K562 (cell line): Measurements from ENCODE around the gene GLB1L3. TPM values are rescaled to one million over a fixed set of nuclear protein-coding genes. Genes with fewer than 3 reads are reported as not detected.

Source experiments
- ATAC-seq: fragments of 200-7000 bp; cut with Tn5 transposase; 3 replicates; pipeline ENCODE4 v1.9.1; 2020; ENCODE audit warnings: moderate library complexity
- BruUV-seq: library from RNA; stranded (reverse); fragments of 400-500 nt; replicated peaks from 2 replicates; lab custom pipeline; 2021; lab: Mats Ljungman, UMichigan
- CTCF ChIA-PET: fragments of 300-600 bp; formaldehyde crosslinking; extraction: SDS; loops from one replicate; lab custom pipeline; 2021; ENCODE audit warnings: low intra/inter-chr PET ratio; lab: Yijun Ruan, JAX
- POLR2A ChIA-PET: fragments of 300-600, 350-650 bp; sonication (Branson Sonifier 250); formaldehyde crosslinking; extraction: SDS; loops from one replicate; lab custom pipeline; 2021; ENCODE audit warnings: antibody characterized with exemption, inconsistent platforms; lab: Yijun Ruan, JAX
- DNase-seq, 4 experiments: peaks; one replicate each; pipeline versions ENCODE4 v3.0.0 to v3.0.0-alpha.2; 2011 to 2018; ENCODE audit warnings: low spot score in 3 of 4, mixed read lengths in 3 of 4; ENCODE audit errors: extremely low read depth in 1 of 4
- FAIRE-seq: peaks from 2 replicates; lab custom pipeline; 2011; peaks lifted over from hg19 to GRCh38; lab: Jason Lieb, UNC
- H2AFZ ChIP-seq: 2 replicates; pipeline ENCODE4 v1.6.0; 2011; ENCODE audit warnings: low read depth, low read length, control low read depth, inconsistent platforms
- H3K27ac ChIP-seq: fragments of 200-600 bp; 3 replicates; pipeline ENCODE4 v1.8.0; 2011; ENCODE audit warnings: low read depth, mild to moderate bottlenecking, control low read depth, inconsistent platforms, low read length, moderate library complexity, mixed read lengths; ENCODE audit errors: extremely low read depth
- H3K27me3 ChIP-seq, 2 experiments: fragments of 300-600 bp in 1 of 2; 2 replicates in 1 of 2; 3 replicates in 1 of 2; pipeline versions ENCODE4 v1.6.0 to v1.8.0; 2011; ENCODE audit warnings: inconsistent platforms in 2 of 2, low read length in 2 of 2, mild to moderate bottlenecking in 1 of 2, mixed read lengths in 1 of 2, moderate library complexity in 1 of 2; ENCODE audit not compliant: control insufficient read depth in 2 of 2, insufficient read depth in 2 of 2
- H3K36me3 ChIP-seq: fragments of 300-600 bp; 3 replicates; pipeline ENCODE4 v1.8.0; 2011; ENCODE audit warnings: mild to moderate bottlenecking, low read length, inconsistent platforms; ENCODE audit not compliant: control insufficient read depth, insufficient read depth
- H3K4me1 ChIP-seq, 2 experiments: fragments of 200-600 bp in 1 of 2; replicated peaks in 1 of 2; 2 replicates in 1 of 2; 3 replicates in 1 of 2; pipeline versions ENCODE4 v1.5.1 to v1.8.0; 2011; ENCODE audit warnings: inconsistent platforms in 2 of 2, low read length in 2 of 2, mild to moderate bottlenecking in 1 of 2, mixed read lengths in 1 of 2, moderate library complexity in 1 of 2; ENCODE audit not compliant: control insufficient read depth in 2 of 2, insufficient read depth in 2 of 2
- H3K4me2 ChIP-seq: 2 replicates; pipeline ENCODE4 v1.6.1; 2011; ENCODE audit warnings: low read length, control low read depth, inconsistent platforms, mixed read lengths; ENCODE audit not compliant: insufficient read depth
- H3K4me3 ChIP-seq: fragments of 200-600 bp; sonication (generic), shearing (Covaris generic); 2 replicates; pipeline ENCODE4 v1.5.1; 2016; ENCODE audit warnings: control low read depth, inconsistent platforms
- H3K79me2 ChIP-seq: fragments of 200-600 bp; 3 replicates; pipeline ENCODE4 v1.8.0; 2011; ENCODE audit warnings: low read length, inconsistent platforms; ENCODE audit not compliant: control insufficient read depth, insufficient read depth
- H3K9ac ChIP-seq, 2 experiments: 2 replicates each; pipeline versions ENCODE4 v1.6.0 to v1.6.1; 2011; ENCODE audit warnings: low read depth in 2 of 2, low read length in 2 of 2, control low read depth in 1 of 2, inconsistent platforms in 1 of 2, mild to moderate bottlenecking in 1 of 2, mixed read lengths in 1 of 2; ENCODE audit not compliant: insufficient read depth in 1 of 2
- H3K9me1 ChIP-seq: one replicate; pipeline ENCODE4 v1.6.0; 2011; ENCODE audit warnings: inconsistent platforms, mild to moderate bottlenecking, low read length, moderate library complexity; ENCODE audit not compliant: control insufficient read depth, insufficient read depth
- H3K9me3 ChIP-seq: replicated peaks from 2 replicates; pipeline ENCODE4 v1.5.1; 2011; ENCODE audit warnings: low read depth, low read length, inconsistent platforms; ENCODE audit not compliant: control insufficient read depth, insufficient read depth
- H4K20me1 ChIP-seq: replicated peaks from 2 replicates; pipeline ENCODE4 v1.6.1; 2011; ENCODE audit warnings: low read length, inconsistent platforms, mixed read lengths; ENCODE audit not compliant: control insufficient read depth, insufficient read depth
- BCL6 ChIP-seq: fragments of 250-450 bp; sonication (Bioruptor Pico); IDR thresholded peaks from 2 replicates; pipeline ENCODE4 v1.4.0; 2020
- MTA1 ChIP-seq: fragments of 450-650 bp; IDR thresholded peaks from 2 replicates; pipeline ENCODE4 v1.6.1; 2017; ENCODE audit warnings: borderline replicate concordance
- PML ChIP-seq: IDR thresholded peaks from 2 replicates; pipeline ENCODE4 v1.6.1; 2012; ENCODE audit warnings: low read length, inconsistent platforms
- RBBP5 ChIP-seq: fragments of 200-600 bp; sonication (generic); IDR thresholded peaks from 2 replicates; pipeline ENCODE4 v1.6.1; 2012; ENCODE audit warnings: borderline replicate concordance, mild to moderate bottlenecking, low read length, control low read depth, inconsistent platforms; ENCODE audit not compliant: insufficient read depth, poor library complexity, severe bottlenecking
- SIN3B ChIP-seq: fragments of 450-650 bp; IDR thresholded peaks from 2 replicates; pipeline ENCODE4 v1.6.1; 2017; ENCODE audit warnings: low read depth, mild to moderate bottlenecking, moderate library complexity
- SMARCA4 ChIP-seq: fragments of 450-650 bp; IDR thresholded peaks from 2 replicates; pipeline ENCODE4 v1.6.1; 2016
- TAL1 ChIP-seq: fragments of 450-650 bp; IDR thresholded peaks from 2 replicates; pipeline ENCODE4 v1.6.1; 2016; ENCODE audit warnings: mild to moderate bottlenecking
- ZNF143 ChIP-seq: sonication (generic); formaldehyde crosslinking; IDR thresholded peaks from 2 replicates; pipeline ENCODE4 v1.9.0; 2022; ENCODE audit warnings: mild to moderate bottlenecking, missing genetic modification reagents
- ZNF165 ChIP-seq: fragments of 250-450 bp; sonication (Bioruptor Pico); IDR thresholded peaks from 2 replicates; pipeline ENCODE4 v1.4.0; 2020; ENCODE audit warnings: borderline replicate concordance
- WGBS: fragments of 100-300 bp; shearing (Covaris generic); methylation state at CpG from one replicate; pipeline ENCODE4 v1.1.6; 2016; ENCODE audit warnings: low coverage, mixed read lengths; ENCODE audit not compliant: insufficient coverage; ENCODE audit errors: missing lambda C conversion rate; 5-methylcytosine and 5-hydroxymethylcytosine counted together
- in situ Hi-C: fragments of 300-500 bp; cut with MboI; formaldehyde crosslinking; loops from 4 replicates; pipeline ENCODE4 v1.15.0; 2018; ENCODE audit warnings: inconsistent platforms, mixed read lengths
- intact Hi-C: fragments of 100-400 bp; cut with micrococcal nuclease; formaldehyde crosslinking; loops from 2 replicates; pipeline ENCODE4 v1.14.2; 2022
- polyA plus RNA-seq, 8 experiments: library from polyadenylated mRNA; depleted of rRNA in 4 of 8; stranded (reverse) in 5 of 8; unstranded in 3 of 8; fragments of >200 nt; fragmentation: Nextera tagmentation in 2 of 8; fragmentation: Illumina TruSeq in 1 of 8; extraction: Ambion mirVana in 2 of 8; extraction: Trizol in 1 of 8; gene quantifications; 2 replicates each; pipeline versions ENCODE4 v1.2.1 to v1.2.3, GENCODE V29; 2011 to 2014; ENCODE audit warnings: inconsistent platforms in 1 of 8, missing spikeins in 1 of 8
- total RNA-seq, 7 experiments: library from RNA; depleted of rRNA in 6 of 7; stranded (reverse); fragments of >200 nt in 6 of 7; fragmentation: Illumina TruSeq in 2 of 7; extraction: Trizol in 2 of 7; gene quantifications; 2 replicates each; pipeline versions ENCODE4 v1.2.1 to v1.2.3, GENCODE V29; 2011 to 2021; ENCODE audit warnings: low replicate concordance in 1 of 7
- TF ChIP-seq, protein P1 (sequence below): fragments of 450-650 bp; formaldehyde crosslinking; IDR thresholded peaks from 2 replicates; pipeline ENCODE4 v1.4.0; 2022; ENCODE audit warnings: missing genetic modification characterization
- TF ChIP-seq, protein P2 (sequence below), 2 experiments: fragments of 450-650 bp in 1 of 2; sonication (generic) in 1 of 2; formaldehyde crosslinking; conservative IDR thresholded peaks; 2 replicates each; pipeline versions ENCODE4 v1.4.0 to v1.8.1; 2020 to 2022; ENCODE audit warnings: mild to moderate bottlenecking in 1 of 2, missing genetic modification reagents in 1 of 2
- TF ChIP-seq, protein P3 (sequence below): fragments of 200-800 bp; sonication (Bioruptor generic); IDR thresholded peaks from 2 replicates; pipeline ENCODE4 v1.6.1; 2016; ENCODE audit warnings: missing genetic modification characterization, missing compliant biosample characterization

Gene GLB1L3
- total and polyA plus RNA-seq, 9 of the 15 experiments (the other 6 are each of a cell fraction or from before 2014, with no cell fraction given): 0.18 to 3.3 (median 0.49) TPM

- FAIRE-seq (no peak), ATAC-seq (no peak; the same call in 2 of the 3 replicates), DNase-seq (no peak)
- Histone ChIP-seq H4K20me1 (no peaks in the 10 kb centered on the region; the same call in 1 of the 2 replicates), H3K36me3 (no peaks in the 10 kb centered on the region), H3K4me3 (no peak overlapping the region), H3K9ac (no peak overlapping the region), H3K27ac (no peak overlapping the region), H2AFZ (no peak overlapping the region), H3K79me2 (no peaks in the 10 kb centered on the region), H3K4me2 (no peak overlapping the region), H3K27me3 (peaks cover 18 to 28% of the 10 kb centered on the region in 2 experiments), H3K9me1 (no peaks in the 10 kb centered on the region), H3K4me1 (peaks cover 5 to 8% of the 10 kb centered on the region in 2 experiments; a peak in 3 of 5 replicates), H3K9me3 (no peaks in the 10 kb centered on the region)
- 12% methylated on average over 18 of the region's 20 CpGs for WGBS
- intact Hi-C loops: no loop called here
- no TSS peak for BruUV-seq
- POLR2A ChIA-PET: no interaction called here
- in situ Hi-C loops: no loop called here
- CTCF ChIA-PET: no interaction called here
- TF ChIP-seq ZNF143: no peak
- TF ChIP-seq SMARCA4: no peak
- TF ChIP-seq ZNF165 (CRISPR knock-in tag): no peak
- no peak for TF ChIP-seq TAL1
- no peak for TF ChIP-seq PML
- TF ChIP-seq, protein P1, sequence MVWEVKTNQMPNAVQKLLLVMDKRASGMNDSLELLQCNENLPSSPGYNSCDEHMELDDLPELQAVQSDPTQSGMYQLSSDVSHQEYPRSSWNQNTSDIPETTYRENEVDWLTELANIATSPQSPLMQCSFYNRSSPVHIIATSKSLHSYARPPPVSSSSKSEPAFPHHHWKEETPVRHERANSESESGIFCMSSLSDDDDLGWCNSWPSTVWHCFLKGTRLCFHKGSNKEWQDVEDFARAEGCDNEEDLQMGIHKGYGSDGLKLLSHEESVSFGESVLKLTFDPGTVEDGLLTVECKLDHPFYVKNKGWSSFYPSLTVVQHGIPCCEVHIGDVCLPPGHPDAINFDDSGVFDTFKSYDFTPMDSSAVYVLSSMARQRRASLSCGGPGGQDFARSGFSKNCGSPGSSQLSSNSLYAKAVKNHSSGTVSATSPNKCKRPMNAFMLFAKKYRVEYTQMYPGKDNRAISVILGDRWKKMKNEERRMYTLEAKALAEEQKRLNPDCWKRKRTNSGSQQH (CRISPR knock-in tag): no peak
- TF ChIP-seq, protein P2, sequence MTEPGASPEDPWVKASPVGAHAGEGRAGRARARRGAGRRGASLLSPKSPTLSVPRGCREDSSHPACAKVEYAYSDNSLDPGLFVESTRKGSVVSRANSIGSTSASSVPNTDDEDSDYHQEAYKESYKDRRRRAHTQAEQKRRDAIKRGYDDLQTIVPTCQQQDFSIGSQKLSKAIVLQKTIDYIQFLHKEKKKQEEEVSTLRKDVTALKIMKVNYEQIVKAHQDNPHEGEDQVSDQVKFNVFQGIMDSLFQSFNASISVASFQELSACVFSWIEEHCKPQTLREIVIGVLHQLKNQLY (CRISPR knock-in tag; conservative IDR thresholded peaks at IDR 0.05): no peak
- no peak for TF ChIP-seq MTA1
- TF ChIP-seq, protein P3, sequence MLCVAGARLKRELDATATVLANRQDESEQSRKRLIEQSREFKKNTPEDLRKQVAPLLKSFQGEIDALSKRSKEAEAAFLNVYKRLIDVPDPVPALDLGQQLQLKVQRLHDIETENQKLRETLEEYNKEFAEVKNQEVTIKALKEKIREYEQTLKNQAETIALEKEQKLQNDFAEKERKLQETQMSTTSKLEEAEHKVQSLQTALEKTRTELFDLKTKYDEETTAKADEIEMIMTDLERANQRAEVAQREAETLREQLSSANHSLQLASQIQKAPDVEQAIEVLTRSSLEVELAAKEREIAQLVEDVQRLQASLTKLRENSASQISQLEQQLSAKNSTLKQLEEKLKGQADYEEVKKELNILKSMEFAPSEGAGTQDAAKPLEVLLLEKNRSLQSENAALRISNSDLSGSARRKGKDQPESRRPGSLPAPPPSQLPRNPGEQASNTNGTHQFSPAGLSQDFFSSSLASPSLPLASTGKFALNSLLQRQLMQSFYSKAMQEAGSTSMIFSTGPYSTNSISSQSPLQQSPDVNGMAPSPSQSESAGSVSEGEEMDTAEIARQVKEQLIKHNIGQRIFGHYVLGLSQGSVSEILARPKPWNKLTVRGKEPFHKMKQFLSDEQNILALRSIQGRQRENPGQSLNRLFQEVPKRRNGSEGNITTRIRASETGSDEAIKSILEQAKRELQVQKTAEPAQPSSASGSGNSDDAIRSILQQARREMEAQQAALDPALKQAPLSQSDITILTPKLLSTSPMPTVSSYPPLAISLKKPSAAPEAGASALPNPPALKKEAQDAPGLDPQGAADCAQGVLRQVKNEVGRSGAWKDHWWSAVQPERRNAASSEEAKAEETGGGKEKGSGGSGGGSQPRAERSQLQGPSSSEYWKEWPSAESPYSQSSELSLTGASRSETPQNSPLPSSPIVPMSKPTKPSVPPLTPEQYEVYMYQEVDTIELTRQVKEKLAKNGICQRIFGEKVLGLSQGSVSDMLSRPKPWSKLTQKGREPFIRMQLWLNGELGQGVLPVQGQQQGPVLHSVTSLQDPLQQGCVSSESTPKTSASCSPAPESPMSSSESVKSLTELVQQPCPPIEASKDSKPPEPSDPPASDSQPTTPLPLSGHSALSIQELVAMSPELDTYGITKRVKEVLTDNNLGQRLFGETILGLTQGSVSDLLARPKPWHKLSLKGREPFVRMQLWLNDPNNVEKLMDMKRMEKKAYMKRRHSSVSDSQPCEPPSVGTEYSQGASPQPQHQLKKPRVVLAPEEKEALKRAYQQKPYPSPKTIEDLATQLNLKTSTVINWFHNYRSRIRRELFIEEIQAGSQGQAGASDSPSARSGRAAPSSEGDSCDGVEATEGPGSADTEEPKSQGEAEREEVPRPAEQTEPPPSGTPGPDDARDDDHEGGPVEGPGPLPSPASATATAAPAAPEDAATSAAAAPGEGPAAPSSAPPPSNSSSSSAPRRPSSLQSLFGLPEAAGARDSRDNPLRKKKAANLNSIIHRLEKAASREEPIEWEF (CRISPR knock-in tag): no peak
- TF ChIP-seq SIN3B: no peak
- no peak for TF ChIP-seq BCL6 (CRISPR knock-in tag)
- TF ChIP-seq RBBP5: no peak
Measured at GRCh38 chr11:134293119-134294113, 17.2 kb downstream of the GLB1L3 start.
